ENCODE results near the gene TAPBPL.
"Not testable (repeated sequence)": the region's sequence is repeated elsewhere in the genome, so short reads cannot be mapped to it uniquely, and the experiment has no call there.

TAPBPL gene

DNA sequence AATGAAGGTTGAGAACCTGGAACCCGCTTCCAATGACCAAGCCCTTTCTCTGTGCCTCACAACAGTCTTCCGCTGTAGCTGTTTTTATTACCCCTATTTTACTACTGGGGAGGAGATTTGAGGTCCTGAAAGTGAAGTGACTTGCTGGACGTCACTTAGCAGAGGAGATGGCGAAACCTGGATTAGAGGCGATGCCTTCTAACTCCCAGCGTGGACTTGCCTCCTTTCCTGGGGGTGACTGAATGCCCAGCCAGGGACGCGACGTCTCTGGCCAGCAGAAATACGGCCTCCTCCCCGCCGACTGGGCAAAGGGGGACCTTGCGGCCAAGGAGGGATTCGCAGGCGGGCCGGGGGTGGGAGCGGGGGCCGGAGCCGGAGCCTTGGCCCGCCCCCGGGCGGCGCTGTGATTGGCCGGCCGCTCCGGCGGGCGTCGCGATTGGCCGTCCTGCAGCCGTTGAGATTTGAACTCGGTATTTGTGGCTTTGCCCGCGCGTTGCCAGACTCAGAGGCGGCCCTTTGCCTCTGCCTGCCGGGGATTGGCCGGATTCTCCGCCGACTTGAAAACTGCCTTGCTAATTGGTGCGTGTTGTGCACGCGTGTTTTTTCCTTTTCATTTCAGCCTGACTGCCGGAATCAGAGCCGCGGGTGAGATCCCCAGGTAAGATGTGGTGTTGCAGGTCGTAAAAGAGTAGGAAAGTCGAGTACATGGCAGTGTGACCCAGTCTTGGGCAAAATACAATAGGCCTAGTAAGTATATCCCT, 41.8 kb downstream of the TAPBPL start, which contains the start of gene NCAPD2:
TSS of gene NCAPD2 (plus strand) at position 606 of the 761 bp plus-strand sequence. CDS start 997 bp downstream, outside the sequence.
- peak; percentile 96 for DNase-seq

DNA sequence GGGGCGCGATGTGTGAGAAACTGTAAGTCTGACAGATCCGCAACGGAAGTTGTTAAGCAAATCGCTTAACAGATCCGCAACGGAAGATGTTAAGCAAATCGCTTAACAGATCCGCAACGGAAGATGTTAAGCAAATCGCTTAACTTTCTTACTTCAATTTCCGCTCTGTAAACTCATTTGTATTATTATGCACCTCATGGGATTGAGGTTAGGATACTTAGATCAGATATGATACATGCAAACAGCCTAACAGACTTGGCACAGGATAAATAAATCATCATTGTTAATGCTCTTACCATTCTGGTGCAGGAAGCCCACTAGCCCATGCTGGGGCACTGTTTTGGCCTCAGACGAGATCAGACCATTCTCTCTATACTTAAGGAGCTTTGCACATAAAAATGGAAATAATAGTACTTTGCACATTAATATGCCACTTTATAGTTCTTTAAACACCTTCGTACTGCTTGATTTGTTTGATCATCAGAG, 42.5 kb downstream of the TAPBPL start:
- DNase-seq: no peak

DNA sequence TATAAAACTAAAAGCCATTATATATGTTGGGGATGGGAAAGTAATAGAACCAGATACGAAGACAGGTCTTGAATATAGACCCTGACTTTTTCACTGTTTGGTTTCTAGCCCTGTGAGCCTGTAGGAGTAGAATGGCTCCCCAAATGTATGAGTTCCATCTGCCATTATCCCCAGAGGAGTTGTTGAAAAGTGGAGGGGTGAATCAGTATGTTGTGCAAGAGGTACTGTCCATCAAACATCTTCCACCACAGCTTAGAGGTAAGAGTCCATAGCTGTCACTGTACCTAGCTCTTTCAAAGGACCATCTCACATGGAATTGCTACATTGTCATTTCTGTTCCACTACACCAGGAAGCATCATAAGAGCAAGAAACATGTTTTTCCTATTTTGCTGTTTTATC, 43.1 kb downstream of the TAPBPL start:
- no peak for DNase-seq

DNA sequence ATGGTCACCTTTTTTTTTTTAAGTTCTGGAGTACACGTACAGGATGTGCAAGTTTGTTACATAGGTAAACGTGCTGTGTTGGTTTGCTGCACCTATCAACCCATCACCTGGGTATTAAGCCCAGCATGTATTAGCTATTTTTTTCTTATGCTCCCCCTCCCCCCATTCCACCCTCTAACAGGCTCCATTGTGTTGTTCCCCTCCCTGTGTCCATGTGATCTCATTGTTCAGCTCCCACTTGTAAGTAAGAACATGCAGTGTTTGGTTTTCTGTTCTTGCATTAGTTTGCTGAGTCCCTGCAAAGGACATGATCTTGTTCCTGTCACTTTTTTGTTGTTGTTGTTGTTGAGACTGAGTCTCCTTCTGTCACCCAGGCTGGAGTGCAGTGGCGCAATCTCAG, 45.4 kb downstream of the TAPBPL start:
- DNase-seq: not testable (repeated sequence)

DNA sequence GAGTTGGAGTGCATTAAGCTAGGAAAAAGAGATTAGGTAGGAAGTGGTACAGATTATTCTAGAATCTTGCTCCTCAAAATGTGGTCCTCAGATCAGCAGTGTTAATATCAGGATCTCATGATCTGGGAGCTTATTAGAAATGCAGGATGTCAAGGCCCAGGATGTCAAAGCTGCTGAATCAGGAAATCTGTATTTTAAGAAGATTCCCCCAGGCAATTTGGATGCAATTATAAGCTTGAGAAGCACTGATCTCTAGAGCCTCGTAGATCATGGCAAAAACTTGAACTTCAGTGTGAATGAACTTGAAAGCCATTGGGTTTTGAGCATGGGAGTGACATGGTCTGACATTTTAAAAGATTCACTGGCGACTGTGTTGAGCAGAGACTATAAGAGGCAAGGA, 48.6 kb downstream of the TAPBPL start:
- no peak for DNase-seq

DNA sequence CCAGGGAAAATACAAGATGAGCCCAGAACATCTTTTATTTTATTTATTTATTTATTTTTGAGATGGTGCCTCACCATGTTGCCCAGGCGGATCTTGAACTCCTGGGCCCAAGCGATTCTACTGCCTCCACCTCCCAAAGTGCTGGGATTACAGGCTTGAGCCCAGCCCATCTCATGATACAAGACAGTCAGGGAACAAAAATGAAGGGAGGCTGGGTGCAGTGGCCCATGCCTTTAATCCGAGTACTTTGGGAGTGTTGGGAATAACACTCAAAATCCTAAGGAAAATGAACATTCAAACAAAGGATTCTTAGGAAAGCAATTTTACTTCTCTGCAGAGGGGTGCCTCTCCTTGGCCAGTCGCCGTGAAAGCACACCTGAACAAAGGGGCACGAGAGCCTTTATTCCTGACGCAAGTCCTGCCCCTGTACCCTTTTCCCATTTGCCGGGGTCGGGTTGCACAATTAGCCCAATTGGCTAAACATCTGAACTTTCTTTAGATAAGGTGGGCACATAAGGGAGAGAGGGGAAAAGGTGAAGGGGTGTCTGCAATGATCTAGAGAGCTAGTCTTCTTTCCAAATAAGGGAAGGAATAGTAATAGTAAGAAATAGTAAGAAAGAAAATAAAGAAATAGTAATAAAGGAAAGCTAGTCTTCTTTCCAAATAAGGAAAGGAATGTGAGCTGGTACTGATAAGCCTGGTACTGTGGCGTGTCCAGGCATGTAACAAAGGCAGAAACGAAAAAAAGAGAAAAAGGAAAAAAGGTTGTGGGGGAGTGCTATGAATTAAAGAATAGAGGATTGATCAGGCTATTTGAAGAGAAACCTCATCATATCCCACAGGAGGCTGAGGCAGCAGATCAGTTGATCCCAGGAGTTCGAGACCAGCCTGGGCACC, 55.5 kb downstream of the TAPBPL start:
- DNase-seq: no peak

DNA sequence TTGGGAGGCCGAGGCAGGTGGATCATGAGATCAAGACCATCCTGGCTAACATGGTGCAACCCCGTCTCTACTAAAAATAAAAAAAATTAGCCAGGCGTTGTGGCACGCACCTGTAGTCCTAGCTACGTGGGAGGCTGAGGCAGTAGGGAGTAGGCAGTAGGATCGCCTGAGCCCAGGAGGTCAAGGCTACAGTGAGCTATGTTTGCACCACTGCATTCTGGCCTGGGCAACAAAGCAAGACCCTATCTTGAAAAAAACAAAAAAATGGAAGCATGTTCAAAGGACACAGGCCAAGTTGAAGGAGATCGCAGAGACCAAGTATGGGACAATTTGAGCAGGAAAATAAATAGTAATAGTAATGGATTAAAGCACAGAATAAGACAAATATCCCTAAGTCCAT, 56.2 kb downstream of the TAPBPL start:
- DNase-seq: no peak

Data from central memory CD4-positive, alpha-beta T cell (primary cell).